HepG2 (cell line): ENCODE data around the gene AUTS2.

Experiments used
- HOXA5 ChIP-seq: sonication (generic); formaldehyde crosslinking; IDR thresholded peaks from 2 replicates; pipeline ENCODE4 v1.4.0; 2020; ENCODE audit warnings: missing genetic modification reagents
- MAFK ChIP-seq, 2 experiments: IDR thresholded peaks in 1 of 2; conservative IDR thresholded peaks in 1 of 2; 2 replicates each; pipeline ENCODE4 v1.6.1; 2011; ENCODE audit warnings: improper control_type of control experiment in 2 of 2, low read length in 2 of 2
- ZFP62 ChIP-seq: sonication (generic); formaldehyde crosslinking; IDR thresholded peaks from 2 replicates; pipeline ENCODE4 v1.4.0; 2020; ENCODE audit warnings: missing genetic modification reagents
- ZNF138 ChIP-seq: sonication (generic); formaldehyde crosslinking; IDR thresholded peaks from 2 replicates; pipeline ENCODE4 v1.5.0; 2020; ENCODE audit warnings: mild to moderate bottlenecking, low read depth, missing genetic modification reagents

- no peak for TF ChIP-seq HOXA5
- no peak for TF ChIP-seq MAFK (conservative IDR thresholded peaks at IDR 0.05 in 1 of 2, IDR thresholded peaks at IDR 0.05 in 1 of 2; ENCODE audit: low read length in 2 of 2)
- no peak for TF ChIP-seq ZFP62
- no peak for TF ChIP-seq ZNF138
Observed at GRCh38 chr7:69602522-69602921, 4.2 kb downstream of the AUTS2 start.
